Activated CD4-positive, alpha-beta T cell treated with anti-CD3 and anti-CD28 coated beads for 1 hour (primary cell): ENCODE data around the gene TMEM200A.
"Not testable (repeated sequence)": the region's sequence is repeated elsewhere in the genome, so short reads cannot be mapped to it uniquely, and the experiment has no call there.

ENCODE experiments used
- DNase-seq: peaks from one replicate; pipeline ENCODE4 v3.0.0-alpha.2; 2020

The TMEM200A gene

GRCh38 chr6:130365166-130366106 is at the start of gene TMEM200A:
Gene TMEM200A (plus strand): TSS chr6:130366017. CDS start chr6:130440423, 74,406 bp downstream.
- peak; percentile 17 for DNase-seq

- DNase-seq: no peak
These were observed 44.9 kb upstream of the TMEM200A start for GRCh38 chr6:130320908-130321307.

GRCh38 chr6:130322673-130323268 is 43.0 kb upstream of the TMEM200A start:
- peak; percentile 28 for DNase-seq

GRCh38 chr6:130324657-130325056 is 41.2 kb upstream of the TMEM200A start:
- DNase-seq: no peak

GRCh38 chr6:130326496-130326895 is 39.3 kb upstream of the TMEM200A start:
- no peak for DNase-seq

GRCh38 chr6:130337534-130337933 is 28.3 kb upstream of the TMEM200A start:
- DNase-seq: no peak

GRCh38 chr6:130346324-130346723 is 19.5 kb upstream of the TMEM200A start:
- DNase-seq: not testable (repeated sequence)

GRCh38 chr6:130354322-130354721 is 11.5 kb upstream of the TMEM200A start:
- DNase-seq: no peak

- DNase-seq: no peak
These were observed 10.2 kb upstream of the TMEM200A start for GRCh38 chr6:130355572-130355971.

GRCh38 chr6:130357436-130357835 is 8.4 kb upstream of the TMEM200A start:
- no peak for DNase-seq

- no peak for DNase-seq
These were observed 6.1 kb upstream of the TMEM200A start for GRCh38 chr6:130359736-130360135.

- no peak for DNase-seq
These were observed 3.7 kb upstream of the TMEM200A start for GRCh38 chr6:130362128-130362527.

GRCh38 chr6:130364224-130364780 is 1.5 kb upstream of the TMEM200A start:
- no peak for DNase-seq

GRCh38 chr6:130366107-130367005 is 539 bp downstream of the TMEM200A start:
- peak; percentile 11 for DNase-seq

- no peak for DNase-seq
These were observed 1.9 kb downstream of the TMEM200A start for GRCh38 chr6:130367767-130368166.

- DNase-seq: no peak
These were observed 2.8 kb downstream of the TMEM200A start for GRCh38 chr6:130368576-130368975.

- DNase-seq: no peak
These were observed 4.0 kb downstream of the TMEM200A start for GRCh38 chr6:130369831-130370230.

GRCh38 chr6:130371921-130372420 is 6.2 kb downstream of the TMEM200A start:
- no peak for DNase-seq

GRCh38 chr6:130372786-130373185 is 7.0 kb downstream of the TMEM200A start:
- DNase-seq: no peak

- DNase-seq: no peak
These were observed 8.2 kb downstream of the TMEM200A start for GRCh38 chr6:130373992-130374391.

- no peak for DNase-seq
These were observed 11.1 kb downstream of the TMEM200A start for GRCh38 chr6:130376936-130377335.

GRCh38 chr6:130377371-130377770 is 11.6 kb downstream of the TMEM200A start:
- no peak for DNase-seq

- no peak for DNase-seq
These were observed 12.1 kb downstream of the TMEM200A start for GRCh38 chr6:130377915-130378314.
